OCI-LY3 (cell line): ENCODE data around the gene FBXO11.

Experiments used
- CTCF ChIP-seq: fragments of 200-600, 300-600 bp; sonication (generic); IDR thresholded peaks from 2 replicates; pipeline ENCODE4 v1.5.1; 2014; ENCODE audit warnings: antibody characterized with exemption, low read length, low read depth
- EZH2phosphoT487 ChIP-seq: fragments of 200-600 bp; shearing (Covaris generic); IDR thresholded peaks from 2 replicates; pipeline ENCODE4 v1.6.1; 2018; ENCODE audit warnings: antibody characterized with exemption, mixed run types, low read depth

GRCh38 chr2:47838686-47839085 lies 67.6 kb downstream of the FBXO11 start:
- TF ChIP-seq CTCF: no peak
- no peak for TF ChIP-seq EZH2phosphoT487
